DND-41 (cell line): ENCODE measurements around the gene CPA4.

Experiments
- EZH2 ChIP-seq: IDR thresholded peaks from 3 replicates; pipeline ENCODE4 v1.6.1; 2012; ENCODE audit warnings: borderline replicate concordance, low read depth, mild to moderate bottlenecking, moderate library complexity, low read length, inconsistent platforms; ENCODE audit not compliant: severe bottlenecking
- TF ChIP-seq, protein P1 (sequence below): IDR thresholded peaks from 2 replicates; pipeline ENCODE4 v1.5.1; 2012; ENCODE audit warnings: borderline replicate concordance, low read length, moderate library complexity, mild to moderate bottlenecking; ENCODE audit not compliant: poor library complexity, severe bottlenecking; ENCODE audit errors: extremely low read depth

DNA sequence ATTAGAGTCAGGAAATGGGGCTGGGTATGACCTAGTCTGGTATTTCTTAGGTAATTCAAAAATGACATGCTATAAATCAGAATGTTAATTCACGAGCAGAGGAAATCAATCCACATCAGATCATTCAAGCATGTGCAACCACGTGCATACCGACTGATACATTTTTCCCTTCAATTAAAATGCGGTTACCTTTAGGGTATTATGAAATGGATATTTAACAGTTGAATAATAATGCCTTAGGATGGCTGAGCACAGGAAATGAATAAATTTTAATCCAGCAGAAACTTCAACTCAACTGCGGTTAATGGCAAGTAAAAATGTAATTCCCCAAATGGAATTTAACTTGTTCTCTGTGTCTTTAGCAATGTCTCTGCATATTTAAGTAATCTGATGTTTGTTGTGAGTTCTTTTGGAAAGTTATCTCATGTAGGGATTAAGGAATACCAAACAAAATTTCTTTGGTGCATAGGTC lies 17.1 kb upstream of the CPA4 start:
- TF ChIP-seq, protein P1, sequence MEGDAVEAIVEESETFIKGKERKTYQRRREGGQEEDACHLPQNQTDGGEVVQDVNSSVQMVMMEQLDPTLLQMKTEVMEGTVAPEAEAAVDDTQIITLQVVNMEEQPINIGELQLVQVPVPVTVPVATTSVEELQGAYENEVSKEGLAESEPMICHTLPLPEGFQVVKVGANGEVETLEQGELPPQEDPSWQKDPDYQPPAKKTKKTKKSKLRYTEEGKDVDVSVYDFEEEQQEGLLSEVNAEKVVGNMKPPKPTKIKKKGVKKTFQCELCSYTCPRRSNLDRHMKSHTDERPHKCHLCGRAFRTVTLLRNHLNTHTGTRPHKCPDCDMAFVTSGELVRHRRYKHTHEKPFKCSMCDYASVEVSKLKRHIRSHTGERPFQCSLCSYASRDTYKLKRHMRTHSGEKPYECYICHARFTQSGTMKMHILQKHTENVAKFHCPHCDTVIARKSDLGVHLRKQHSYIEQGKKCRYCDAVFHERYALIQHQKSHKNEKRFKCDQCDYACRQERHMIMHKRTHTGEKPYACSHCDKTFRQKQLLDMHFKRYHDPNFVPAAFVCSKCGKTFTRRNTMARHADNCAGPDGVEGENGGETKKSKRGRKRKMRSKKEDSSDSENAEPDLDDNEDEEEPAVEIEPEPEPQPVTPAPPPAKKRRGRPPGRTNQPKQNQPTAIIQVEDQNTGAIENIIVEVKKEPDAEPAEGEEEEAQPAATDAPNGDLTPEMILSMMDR = no peak
- no peak for TF ChIP-seq EZH2
